ENCODE data around the gene DPH6. TPM values are rescaled to one million over a fixed set of nuclear protein-coding genes. Genes with fewer than 3 reads are reported as not detected.

Gene DPH6
- total and polyA plus RNA-seq, 2 donors, result 7.7 to 40.8 TPM

DNA sequence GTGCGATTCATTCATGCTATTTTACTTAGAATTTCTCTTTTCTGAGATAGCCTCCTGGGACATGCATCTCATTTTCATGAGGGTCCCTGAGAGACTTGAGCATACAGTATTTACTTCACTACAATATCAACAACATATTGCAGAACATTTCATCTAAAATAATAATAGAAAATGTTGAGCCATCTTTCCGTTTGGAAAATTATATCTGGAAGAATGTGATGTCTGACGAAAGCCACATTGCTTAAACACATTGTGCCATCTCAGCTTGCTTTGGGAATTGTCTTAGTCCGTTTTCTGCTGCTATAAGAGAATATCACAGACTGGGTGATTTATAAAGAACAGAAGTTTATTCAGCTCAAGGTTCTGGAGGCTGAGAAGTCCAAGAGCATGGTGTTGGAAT is 55.5 kb downstream of the DPH6 start:
- DNase-seq (ENCODE audit: extremely low spot score), result no peak
- WGBS, result 80% methylated on average over 4 of the region's 4 CpGs

DNA sequence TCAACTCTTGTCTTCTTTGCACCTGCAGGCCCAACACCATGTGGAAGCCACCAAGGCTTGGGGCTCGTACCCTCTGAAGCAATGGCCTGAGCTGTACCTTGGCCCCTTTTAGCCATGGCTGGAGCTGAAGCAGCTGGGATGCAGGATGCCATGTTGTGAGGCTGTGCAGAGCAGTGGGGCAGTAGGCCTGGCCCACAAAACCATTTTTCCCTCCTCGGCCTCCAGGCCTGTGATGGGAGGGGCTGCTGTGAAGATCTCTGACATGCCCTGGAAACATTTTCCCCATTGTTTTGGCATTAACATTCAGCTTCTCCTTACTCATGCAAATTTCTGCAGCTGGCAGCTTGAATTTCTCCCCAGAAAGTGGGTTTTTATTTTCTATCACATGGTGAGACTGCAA is 58.5 kb downstream of the DPH6 start:
- 99% methylated on average over 2 of the region's 2 CpGs for WGBS
- Histone ChIP-seq H3K4me3 (ENCODE audit: low read depth, low read length) (no peak overlapping the region), H3K4me1 (ENCODE audit: insufficient read depth) (no peaks in the 10 kb centered on the region), H3K27ac (ENCODE audit: low read depth) (no peak overlapping the region), H3K36me3 (ENCODE audit: insufficient read depth) (no peaks in the 10 kb centered on the region)
- no peak for DNase-seq (ENCODE audit: extremely low spot score)

More for the DNA sequence above, 55.5 kb downstream of the DPH6 start:
- Histone ChIP-seq H3K36me3 (ENCODE audit: insufficient read depth) (no peaks in the 10 kb centered on the region), H3K27ac (ENCODE audit: low read depth) (no peak overlapping the region), H3K4me3 (ENCODE audit: low read depth, low read length) (no peak overlapping the region), H3K4me1 (ENCODE audit: insufficient read depth) (no peaks in the 10 kb centered on the region)

DNA sequence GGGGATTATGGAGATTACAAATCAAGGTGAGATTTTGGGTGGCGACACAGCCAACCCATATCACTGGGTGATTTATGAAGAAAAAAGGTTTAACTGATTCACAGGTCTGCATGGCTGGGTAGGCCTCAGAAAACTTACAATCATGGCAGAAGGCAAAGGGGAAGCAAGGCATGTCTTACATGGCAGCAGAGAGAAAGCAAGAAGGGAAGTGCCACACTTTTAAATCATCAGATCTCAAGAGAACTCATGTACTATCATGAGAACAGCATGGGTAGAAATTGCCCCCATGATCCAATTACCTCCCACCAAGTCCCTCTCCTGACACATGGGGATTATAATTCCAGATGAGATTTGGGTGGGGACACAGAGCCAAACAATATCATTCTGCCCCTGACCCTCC is 59.7 kb downstream of the DPH6 start:
- H3K27ac ChIP-seq (ENCODE audit: low read depth), result no peak overlapping the region
- no peaks in the 10 kb centered on the region for H3K36me3 ChIP-seq (ENCODE audit: insufficient read depth)
- H3K4me1 ChIP-seq (ENCODE audit: insufficient read depth), result no peaks in the 10 kb centered on the region
- no peak for DNase-seq (ENCODE audit: extremely low spot score)
- no peak overlapping the region for H3K4me3 ChIP-seq (ENCODE audit: low read depth, low read length)
- WGBS, result 98% methylated on average over 1 of the region's 1 CpG

DNA sequence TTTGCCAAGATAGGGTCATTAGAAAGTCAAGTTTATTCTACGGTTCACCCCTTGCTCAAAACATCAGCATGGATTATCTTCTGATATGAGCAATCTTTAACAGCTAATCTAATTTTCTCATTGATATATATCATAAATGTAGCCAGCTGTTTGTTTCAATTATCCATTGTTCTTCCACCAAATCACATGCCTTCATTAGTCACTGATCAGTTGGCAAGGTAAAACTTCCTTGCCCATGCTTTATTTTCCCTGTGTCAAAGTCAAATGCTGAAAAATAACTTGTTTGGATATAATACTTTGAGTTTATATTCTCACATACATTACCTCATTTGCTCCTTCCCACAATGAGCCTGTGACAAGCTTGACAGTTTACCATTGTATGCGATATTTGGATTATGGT is 60.6 kb downstream of the DPH6 start:
- no peak for DNase-seq (ENCODE audit: extremely low spot score)
- Histone ChIP-seq H3K4me1 (ENCODE audit: insufficient read depth) (no peaks in the 10 kb centered on the region), H3K36me3 (ENCODE audit: insufficient read depth) (no peaks in the 10 kb centered on the region), H3K4me3 (ENCODE audit: low read depth, low read length) (no peak overlapping the region), H3K27ac (ENCODE audit: low read depth) (no peak overlapping the region)
- WGBS, result 90% methylated on average over 2 of the region's 2 CpGs

DNA sequence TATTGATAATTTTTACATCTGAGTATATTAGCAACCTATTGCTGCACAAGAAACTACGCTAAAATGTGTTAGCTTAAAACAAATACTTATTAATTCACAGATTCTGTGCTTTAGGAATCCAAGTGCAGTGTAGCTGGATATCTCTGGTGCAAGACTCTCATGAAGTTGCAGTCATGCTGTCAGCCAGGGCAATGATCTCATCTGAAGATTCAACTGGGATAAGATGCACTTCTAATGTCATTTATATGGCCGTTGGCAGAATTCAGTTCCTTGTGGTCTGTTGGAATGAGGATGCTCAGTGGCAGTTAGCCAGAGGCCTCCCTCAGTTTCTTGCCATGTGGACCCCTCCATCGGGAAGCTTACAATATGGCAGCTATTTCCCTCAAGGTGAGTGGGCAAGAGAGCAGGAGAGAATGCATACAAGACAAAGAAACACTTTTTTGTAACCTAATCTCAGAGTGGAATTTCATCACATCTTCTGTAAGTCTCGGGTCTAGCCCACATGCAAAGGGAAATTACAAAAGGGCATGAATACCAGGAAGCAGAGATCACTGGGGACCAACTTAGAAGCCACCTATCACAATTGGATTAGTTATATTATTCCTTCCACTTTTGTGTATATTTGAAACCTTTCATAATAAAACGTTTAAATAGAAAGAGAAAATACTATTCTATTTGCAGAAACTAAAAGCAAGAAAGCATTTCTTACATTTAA is 61.6 kb downstream of the DPH6 start:
- no peak overlapping the region for H3K27ac ChIP-seq (ENCODE audit: low read depth)
- H3K36me3 ChIP-seq (ENCODE audit: insufficient read depth), result no peaks in the 10 kb centered on the region
- 91% methylated on average over 5 of the region's 5 CpGs for WGBS
- no peaks in the 10 kb centered on the region for H3K4me1 ChIP-seq (ENCODE audit: insufficient read depth)
- DNase-seq (ENCODE audit: extremely low spot score), result no peak
- no peak overlapping the region for H3K4me3 ChIP-seq (ENCODE audit: low read depth, low read length)

DNA sequence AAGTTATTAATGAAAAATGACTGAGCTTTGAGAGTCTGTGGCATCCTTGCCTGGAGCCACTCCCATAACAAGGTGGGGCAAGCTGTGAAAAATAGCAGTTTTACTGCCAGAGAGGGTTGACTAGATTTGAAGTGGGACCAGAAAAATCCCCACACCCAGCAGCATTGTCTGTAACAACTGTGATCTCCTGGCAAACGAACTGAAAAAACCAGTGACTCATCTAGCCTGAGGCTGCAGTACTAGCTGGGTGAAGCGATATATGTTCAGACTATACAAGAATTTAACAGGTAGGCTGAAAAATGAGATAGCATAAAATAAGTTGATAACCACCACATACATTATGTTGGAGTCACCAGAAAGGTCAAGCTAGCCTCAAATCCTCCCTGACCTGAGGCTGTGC is 64.0 kb downstream of the DPH6 start:
- no peak for DNase-seq (ENCODE audit: extremely low spot score)
- no peaks in the 10 kb centered on the region for H3K4me1 ChIP-seq (ENCODE audit: insufficient read depth)
- WGBS, result 52% methylated on average over 2 of the region's 2 CpGs
- H3K36me3 ChIP-seq (ENCODE audit: insufficient read depth), result no peaks in the 10 kb centered on the region
- no peak overlapping the region for H3K4me3 ChIP-seq (ENCODE audit: low read depth, low read length)
- H3K27ac ChIP-seq (ENCODE audit: low read depth), result no peak overlapping the region

DNA sequence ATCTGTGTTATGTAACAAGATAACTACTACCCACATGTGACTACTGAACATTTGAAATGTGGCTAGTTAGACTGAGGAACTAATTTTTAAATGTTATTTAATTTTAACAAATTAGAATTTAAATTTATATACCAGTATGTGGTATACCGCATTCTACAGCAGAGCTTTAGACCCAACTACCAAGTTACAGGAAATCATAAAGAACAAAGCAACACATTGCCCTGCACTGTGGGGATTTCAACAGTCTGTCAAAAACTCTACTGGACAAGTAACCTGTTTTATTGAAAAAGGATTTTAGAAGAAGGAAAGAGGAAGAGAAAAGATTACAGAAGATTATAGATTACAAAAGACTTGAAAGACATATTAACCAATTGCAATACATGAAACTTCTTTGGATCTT is 64.9 kb downstream of the DPH6 start:
- H3K4me3 ChIP-seq (ENCODE audit: low read depth, low read length), result no peak overlapping the region
- DNase-seq (ENCODE audit: extremely low spot score), result no peak
- no peaks in the 10 kb centered on the region for H3K4me1 ChIP-seq (ENCODE audit: insufficient read depth)
- no peaks in the 10 kb centered on the region for H3K36me3 ChIP-seq (ENCODE audit: insufficient read depth)
- 96% methylated on average over 1 of the region's 1 CpG for whole genome bisulfite sequencing
- H3K27ac ChIP-seq (ENCODE audit: low read depth), result no peak overlapping the region

DNA sequence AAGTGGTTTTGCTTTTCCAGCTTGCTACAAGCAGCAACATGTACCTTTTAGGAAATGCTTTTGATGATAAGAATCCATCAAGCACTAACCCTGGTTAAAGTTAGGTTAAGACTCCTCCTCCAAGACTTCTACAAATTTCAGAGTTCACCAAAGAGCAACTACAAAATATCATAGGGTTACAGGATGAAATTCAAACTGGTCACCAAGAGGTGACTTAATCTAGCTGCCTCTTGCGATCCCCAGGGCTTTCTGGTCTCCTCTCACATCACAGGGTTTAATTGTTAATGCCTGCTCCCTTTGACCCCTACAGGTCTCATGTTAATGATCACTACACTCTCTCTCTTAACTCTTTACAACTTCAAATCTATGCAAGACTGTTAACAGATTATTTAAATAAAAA is 66.5 kb downstream of the DPH6 start:
- DNase-seq (ENCODE audit: extremely low spot score), result no peak
- H3K27ac ChIP-seq (ENCODE audit: low read depth), result no peak overlapping the region
- no peak overlapping the region for H3K4me3 ChIP-seq (ENCODE audit: low read depth, low read length)
- no peaks in the 10 kb centered on the region for H3K36me3 ChIP-seq (ENCODE audit: insufficient read depth)
- WGBS, result 89% methylated on average over 1 of the region's 1 CpG
- H3K4me1 ChIP-seq (ENCODE audit: insufficient read depth), result no peaks in the 10 kb centered on the region

DNA sequence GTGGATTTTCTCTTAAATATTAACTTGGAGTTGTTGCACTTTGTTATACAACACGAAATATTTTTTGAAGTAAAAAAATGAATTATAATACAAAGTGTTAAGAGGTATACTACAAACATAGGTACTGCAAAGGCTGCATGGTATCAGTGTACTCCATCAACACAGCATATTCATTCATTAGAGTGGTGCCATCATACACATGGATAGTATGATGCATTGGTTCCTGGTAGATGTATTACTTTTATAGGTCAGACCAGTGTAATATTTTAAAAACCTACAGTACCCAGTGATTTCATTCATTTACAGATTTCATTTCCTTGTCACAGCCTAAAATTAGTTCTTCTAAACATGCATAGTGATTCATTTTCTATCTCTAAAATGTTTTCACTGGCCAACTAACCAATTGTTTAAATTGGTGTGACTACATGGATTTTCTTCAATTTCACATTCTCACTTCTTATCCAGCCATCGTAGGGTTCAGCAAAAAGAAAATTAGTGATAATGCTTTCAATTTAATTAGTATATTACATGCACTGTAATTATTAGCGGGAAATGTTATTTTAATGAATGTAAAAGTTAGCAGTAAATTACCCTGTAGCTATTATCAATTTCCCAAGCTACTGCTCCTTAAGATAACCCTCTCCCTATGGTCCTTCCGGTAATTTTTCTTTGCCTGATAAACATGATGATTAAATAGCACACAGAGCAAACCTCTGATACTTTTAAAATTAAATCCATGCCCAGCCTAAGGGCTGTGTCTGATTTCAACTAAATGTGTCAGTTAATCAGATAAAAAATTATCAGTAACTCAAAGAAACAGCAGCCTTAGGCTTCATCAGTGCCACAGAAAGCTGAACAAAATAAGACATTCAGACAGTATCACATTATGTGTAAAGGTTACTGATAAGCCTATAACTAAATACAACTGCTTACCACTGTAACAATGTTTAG is 68.4 kb downstream of the DPH6 start:
- no peaks in the 10 kb centered on the region for H3K4me1 ChIP-seq (ENCODE audit: insufficient read depth)
- H3K4me3 ChIP-seq (ENCODE audit: low read depth, low read length), result no peak overlapping the region
- no peaks in the 10 kb centered on the region for H3K36me3 ChIP-seq (ENCODE audit: insufficient read depth)
- no peak overlapping the region for H3K27ac ChIP-seq (ENCODE audit: low read depth)
- 84% methylated on average over 4 of the region's 4 CpGs for WGBS
- DNase-seq (ENCODE audit: extremely low spot score), result no peak

DNA sequence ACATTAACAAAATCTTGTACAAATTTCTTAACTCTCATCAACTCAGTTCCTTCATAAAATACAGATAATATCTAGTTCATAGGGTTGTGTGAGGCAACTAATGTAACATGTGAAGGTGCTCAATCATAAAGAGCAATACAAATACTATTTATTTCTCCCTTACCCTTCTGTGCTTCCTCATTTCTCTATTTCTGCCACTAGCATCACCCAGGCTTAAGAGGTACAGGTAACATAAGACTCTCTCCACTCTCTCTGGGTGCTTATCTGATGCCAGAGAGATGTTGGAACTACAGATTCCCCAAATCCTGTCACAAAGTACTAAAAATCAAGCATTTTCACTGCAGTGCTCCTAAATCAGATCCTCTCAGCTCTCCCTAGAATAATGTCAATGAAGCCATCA is 74.9 kb downstream of the DPH6 start:
- H3K36me3 ChIP-seq (ENCODE audit: insufficient read depth), result no peaks in the 10 kb centered on the region
- no peak overlapping the region for H3K27ac ChIP-seq (ENCODE audit: low read depth)
- no peak for DNase-seq (ENCODE audit: extremely low spot score)
- H3K4me1 ChIP-seq (ENCODE audit: insufficient read depth), result no peaks in the 10 kb centered on the region
- no peak overlapping the region for H3K4me3 ChIP-seq (ENCODE audit: low read depth, low read length)

DNA sequence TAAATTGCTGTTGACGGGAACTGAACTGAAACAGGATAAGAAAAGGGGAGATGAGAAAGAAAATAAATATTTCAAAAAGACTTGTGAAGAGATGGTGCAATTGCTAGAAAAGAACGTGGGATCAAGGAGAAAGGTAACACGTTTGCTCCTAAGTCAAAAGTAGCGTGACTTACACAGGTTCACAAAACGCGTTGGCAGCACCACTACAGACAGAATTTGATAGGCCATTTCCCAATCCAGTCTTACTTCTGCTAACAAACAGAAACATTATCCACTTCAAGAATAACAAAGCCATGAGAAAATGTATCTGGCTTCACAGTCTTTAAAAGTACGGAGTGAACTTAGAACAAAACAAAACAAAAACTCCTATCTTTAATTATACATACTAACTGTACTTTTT is 75.5 kb downstream of the DPH6 start:
- WGBS, result 92% methylated on average over 7 of the region's 7 CpGs
- no peaks in the 10 kb centered on the region for H3K4me1 ChIP-seq (ENCODE audit: insufficient read depth)
- H3K27ac ChIP-seq (ENCODE audit: low read depth), result no peak overlapping the region
- H3K4me3 ChIP-seq (ENCODE audit: low read depth, low read length), result no peak overlapping the region
- H3K36me3 ChIP-seq (ENCODE audit: insufficient read depth), result no peaks in the 10 kb centered on the region
- DNase-seq (ENCODE audit: extremely low spot score), result no peak

DNA sequence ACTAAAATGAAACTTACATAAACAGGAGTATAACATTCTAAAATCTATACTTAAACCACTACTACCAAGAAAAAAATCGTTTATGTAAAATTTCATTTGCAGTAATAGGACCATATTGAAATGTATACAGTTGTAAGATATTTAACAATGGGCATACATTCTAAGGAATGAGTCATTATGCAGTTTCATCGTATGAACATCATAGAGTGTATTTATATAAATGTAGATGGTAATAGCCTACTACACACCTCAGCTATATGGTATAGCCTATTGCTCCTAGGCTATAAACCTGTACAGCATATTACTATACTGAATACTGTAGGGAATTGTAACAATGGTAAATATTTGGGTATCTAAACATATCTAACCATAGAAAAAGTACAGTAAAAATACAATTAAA is 79.5 kb downstream of the DPH6 start:
- no peaks in the 10 kb centered on the region for H3K36me3 ChIP-seq (ENCODE audit: insufficient read depth)
- 43% methylated on average over 2 of the region's 2 CpGs for WGBS
- H3K27ac ChIP-seq (ENCODE audit: low read depth), result no peak overlapping the region
- H3K4me1 ChIP-seq (ENCODE audit: insufficient read depth), result no peaks in the 10 kb centered on the region
- no peak overlapping the region for H3K4me3 ChIP-seq (ENCODE audit: low read depth, low read length)
- DNase-seq (ENCODE audit: extremely low spot score), result no peak

DNA sequence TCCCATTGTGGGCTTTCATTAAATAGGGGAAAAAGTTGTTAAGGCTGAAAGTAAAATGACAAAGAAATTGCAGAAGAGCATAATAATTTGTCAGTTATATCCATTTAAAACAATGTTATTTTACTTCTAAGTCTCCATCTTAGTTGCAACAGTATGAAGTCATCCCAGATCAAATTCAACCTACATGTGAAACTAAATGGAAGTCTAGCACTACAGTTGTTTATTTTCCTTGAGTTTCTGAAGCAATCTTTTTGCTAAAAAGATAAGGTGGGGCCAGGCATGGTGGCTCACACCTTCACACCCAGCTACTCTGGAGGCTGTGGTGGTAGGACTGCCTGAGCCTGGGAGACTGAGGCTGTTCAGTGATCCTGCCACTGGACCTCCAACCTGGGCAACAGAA is 80.2 kb downstream of the DPH6 start:
- no peaks in the 10 kb centered on the region for H3K4me1 ChIP-seq (ENCODE audit: insufficient read depth)
- H3K27ac ChIP-seq (ENCODE audit: low read depth), result no peak overlapping the region
- no peak for DNase-seq (ENCODE audit: extremely low spot score)
- H3K4me3 ChIP-seq (ENCODE audit: low read depth, low read length), result no peak overlapping the region
- H3K36me3 ChIP-seq (ENCODE audit: insufficient read depth), result no peaks in the 10 kb centered on the region

DNA sequence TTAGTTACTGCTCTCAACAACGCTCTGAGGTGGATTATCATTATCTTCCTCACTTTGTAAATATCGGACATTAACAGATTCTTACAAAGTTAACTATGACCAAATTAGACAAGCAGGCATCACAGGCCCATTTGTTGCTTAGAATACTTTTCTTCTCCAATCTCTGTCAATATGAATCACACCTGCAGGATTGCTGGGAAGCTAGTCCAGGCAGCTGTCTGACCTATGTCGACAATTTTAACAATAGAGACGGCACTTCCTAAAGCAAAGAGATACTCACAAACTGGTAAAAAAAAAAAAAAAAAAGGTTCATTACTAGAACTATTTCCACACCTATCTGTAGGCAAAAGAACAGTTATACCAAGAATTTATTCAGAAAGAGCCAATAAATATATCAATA is 85.3 kb downstream of the DPH6 start:
- DNase-seq (ENCODE audit: extremely low spot score), result no peak
- no peaks in the 10 kb centered on the region for H3K4me1 ChIP-seq (ENCODE audit: insufficient read depth)
- WGBS, result 66% methylated on average over 4 of the region's 4 CpGs
- no peak overlapping the region for H3K27ac ChIP-seq (ENCODE audit: low read depth)
- no peaks in the 10 kb centered on the region for H3K36me3 ChIP-seq (ENCODE audit: insufficient read depth)
- no peak overlapping the region for H3K4me3 ChIP-seq (ENCODE audit: low read depth, low read length)
